HEK293 (cell line): ENCODE results near the gene TSTD1.

Source experiments
- CTCF ChIA-PET: fragments of 350-600 bp; formaldehyde crosslinking; extraction: SDS; loops from one replicate; lab custom pipeline; 2021; ENCODE audit warnings: antibody characterized with exemption; lab: Yijun Ruan, JAX
- POLR2A ChIA-PET: fragments of 300-600 bp; formaldehyde crosslinking; extraction: SDS; loops from one replicate; lab custom pipeline; 2020; ENCODE audit warnings: antibody characterized with exemption, inconsistent platforms; lab: Yijun Ruan, JAX
- H3K27ac ChIP-seq: fragments of 200-500 bp; sonication (Bioruptor generic); 2 replicates; pipeline ENCODE4 v1.5.1; 2014; ENCODE audit warnings: low read depth, low read length, control low read depth, inconsistent platforms; ENCODE audit errors: extremely low read depth
- H3K36me3 ChIP-seq, 2 experiments: fragments of 200-500 bp in 1 of 2; sonication (Bioruptor generic) in 1 of 2; 1 replicate in 1 of 2; 2 replicates in 1 of 2; pipeline ENCODE4 v1.5.1; 2014 to 2017; ENCODE audit warnings: inconsistent platforms in 2 of 2, low read length in 2 of 2; ENCODE audit not compliant: control insufficient read depth in 2 of 2, insufficient read depth in 1 of 2
- H3K4me1 ChIP-seq: fragments of 200-500 bp; sonication (Bioruptor generic); 2 replicates; pipeline ENCODE4 v1.5.1; 2014; ENCODE audit warnings: mild to moderate bottlenecking, low read length, inconsistent platforms; ENCODE audit not compliant: control insufficient read depth, insufficient read depth
- H3K4me3 ChIP-seq: 2 replicates; pipeline ENCODE4 v1.5.1; 2011; ENCODE audit warnings: low read depth, mild to moderate bottlenecking, control low read depth, low read length, moderate library complexity
- H3K9me3 ChIP-seq: fragments of 200-500 bp; sonication (Bioruptor generic); 2 replicates; pipeline ENCODE4 v1.5.1; 2014; ENCODE audit warnings: low read depth, low read length, inconsistent platforms; ENCODE audit not compliant: control insufficient read depth, insufficient read depth
- EGR2 ChIP-seq: fragments of 450-650 bp; formaldehyde crosslinking; IDR thresholded peaks from 2 replicates; pipeline ENCODE4 v1.5.1; 2016; ENCODE audit warnings: low read depth, missing biosample characterization, missing genetic modification characterization
- FEZF1 ChIP-seq: fragments of 450-650 bp; formaldehyde crosslinking; IDR thresholded peaks from 2 replicates; pipeline ENCODE4 v1.5.1; 2016; ENCODE audit warnings: missing biosample characterization, missing genetic modification characterization
- GLI4 ChIP-seq: fragments of 450-650 bp; formaldehyde crosslinking; IDR thresholded peaks from 2 replicates; pipeline ENCODE4 v1.5.1; 2016; ENCODE audit warnings: missing biosample characterization, missing genetic modification characterization
- PRDM1 ChIP-seq: fragments of 450-650 bp; formaldehyde crosslinking; IDR thresholded peaks from 2 replicates; pipeline ENCODE4; 2016; ENCODE audit warnings: missing biosample characterization, missing genetic modification characterization
- REPIN1 ChIP-seq: fragments of 450-650 bp; formaldehyde crosslinking; IDR thresholded peaks from 2 replicates; pipeline ENCODE4 v1.5.1; 2017; ENCODE audit warnings: missing biosample characterization, missing genetic modification characterization, low read depth
- SCRT2 ChIP-seq: fragments of 450-650 bp; formaldehyde crosslinking; IDR thresholded peaks from 2 replicates; pipeline ENCODE4 v1.5.1; 2016; ENCODE audit warnings: missing biosample characterization, missing genetic modification characterization
- SP3 ChIP-seq: fragments of 450-650 bp; formaldehyde crosslinking; IDR thresholded peaks from 2 replicates; pipeline ENCODE4 v1.5.1; 2016; ENCODE audit warnings: missing biosample characterization, missing genetic modification characterization
- TRIM28 ChIP-seq: IDR thresholded peaks from 2 replicates; pipeline ENCODE4 v1.6.1; 2011; ENCODE audit warnings: low read length, control low read depth, borderline replicate concordance
- YY1 ChIP-seq: fragments of 450-650 bp; formaldehyde crosslinking; IDR thresholded peaks from 2 replicates; pipeline ENCODE4 v1.5.1; 2018; ENCODE audit warnings: missing biosample characterization, missing genetic modification characterization
- ZBTB6 ChIP-seq: fragments of 450-650 bp; formaldehyde crosslinking; IDR thresholded peaks from 2 replicates; pipeline ENCODE4 v1.5.1; 2017; ENCODE audit warnings: missing biosample characterization, missing genetic modification characterization
- ZBTB7A ChIP-seq: fragments of 450-650 bp; formaldehyde crosslinking; IDR thresholded peaks from 2 replicates; pipeline ENCODE4 v1.5.1; 2016; ENCODE audit warnings: low read depth, missing biosample characterization, missing genetic modification characterization
- ZBTB8A ChIP-seq: fragments of 450-650 bp; formaldehyde crosslinking; IDR thresholded peaks from 2 replicates; pipeline ENCODE4 v1.5.1; 2016; ENCODE audit warnings: missing biosample characterization, missing genetic modification characterization
- ZIC2 ChIP-seq: fragments of 450-650 bp; formaldehyde crosslinking; IDR thresholded peaks from 2 replicates; pipeline ENCODE4 v1.5.1; 2016; ENCODE audit warnings: missing biosample characterization, missing genetic modification characterization
- ZNF10 ChIP-seq: fragments of 450-650 bp; formaldehyde crosslinking; IDR thresholded peaks from 2 replicates; pipeline ENCODE4 v1.5.1; 2017; ENCODE audit warnings: missing biosample characterization, missing genetic modification characterization
- ZNF114 ChIP-seq: fragments of 450-650 bp; formaldehyde crosslinking; IDR thresholded peaks from 2 replicates; pipeline ENCODE4 v1.5.0; 2017; ENCODE audit warnings: missing biosample characterization, missing genetic modification characterization
- ZNF121 ChIP-seq: fragments of 450-650 bp; formaldehyde crosslinking; IDR thresholded peaks from 2 replicates; pipeline ENCODE4 v1.5.1; 2016; ENCODE audit warnings: missing biosample characterization, missing genetic modification characterization
- ZNF132 ChIP-seq: fragments of 450-650 bp; formaldehyde crosslinking; IDR thresholded peaks from 2 replicates; pipeline ENCODE4 v1.5.1; 2017; ENCODE audit warnings: missing biosample characterization, missing genetic modification characterization, borderline replicate concordance
- ZNF175 ChIP-seq: fragments of 450-650 bp; formaldehyde crosslinking; IDR thresholded peaks from 2 replicates; pipeline ENCODE4 v1.5.1; 2016; ENCODE audit warnings: missing biosample characterization, missing genetic modification characterization
- ZNF239 ChIP-seq: fragments of 450-650 bp; formaldehyde crosslinking; IDR thresholded peaks from 2 replicates; pipeline ENCODE4 v1.5.1; 2016; ENCODE audit warnings: missing biosample characterization, missing genetic modification characterization
- ZNF280C ChIP-seq: fragments of 450-650 bp; formaldehyde crosslinking; IDR thresholded peaks from 2 replicates; pipeline ENCODE4 v1.5.1; 2016; ENCODE audit warnings: missing biosample characterization, missing genetic modification characterization
- ZNF335 ChIP-seq: fragments of 450-650 bp; formaldehyde crosslinking; conservative IDR thresholded peaks from 2 replicates; pipeline ENCODE4 v1.5.1; 2016; ENCODE audit warnings: missing biosample characterization, missing genetic modification characterization
- ZNF341 ChIP-seq: fragments of 450-650 bp; formaldehyde crosslinking; IDR thresholded peaks from 2 replicates; pipeline ENCODE4; 2016; ENCODE audit warnings: low read depth, missing biosample characterization, missing genetic modification characterization
- ZNF394 ChIP-seq: fragments of 450-650 bp; formaldehyde crosslinking; IDR thresholded peaks from 2 replicates; pipeline ENCODE4 v1.5.1; 2016; ENCODE audit warnings: missing biosample characterization, missing genetic modification characterization, mild to moderate bottlenecking, moderate library complexity, borderline replicate concordance
- ZNF423 ChIP-seq: fragments of 450-650 bp; formaldehyde crosslinking; IDR thresholded peaks from 2 replicates; pipeline ENCODE4 v1.5.1; 2016; ENCODE audit warnings: missing biosample characterization, missing genetic modification characterization
- ZNF488 ChIP-seq: fragments of 450-650 bp; formaldehyde crosslinking; IDR thresholded peaks from 2 replicates; pipeline ENCODE4 v1.5.1; 2016; ENCODE audit warnings: missing biosample characterization, missing genetic modification characterization
- ZNF571 ChIP-seq: fragments of 450-650 bp; formaldehyde crosslinking; IDR thresholded peaks from 2 replicates; pipeline ENCODE4 v1.5.0; 2017; ENCODE audit warnings: missing biosample characterization, missing genetic modification characterization
- ZNF621 ChIP-seq: fragments of 450-650 bp; formaldehyde crosslinking; IDR thresholded peaks from 2 replicates; pipeline ENCODE4 v1.5.1; 2017; ENCODE audit warnings: missing biosample characterization, missing genetic modification characterization
- ZNF692 ChIP-seq: fragments of 450-650 bp; formaldehyde crosslinking; IDR thresholded peaks from 2 replicates; pipeline ENCODE4 v1.5.1; 2016; ENCODE audit warnings: missing biosample characterization, missing genetic modification characterization
- ZNF830 ChIP-seq: fragments of 450-650 bp; IDR thresholded peaks from 2 replicates; pipeline ENCODE4 v1.5.0; 2018; ENCODE audit warnings: missing biosample characterization, missing genetic modification characterization, low read depth, mild to moderate bottlenecking, moderate library complexity
- ZNF837 ChIP-seq: fragments of 450-650 bp; formaldehyde crosslinking; IDR thresholded peaks from 2 replicates; pipeline ENCODE4 v1.5.1; 2016; ENCODE audit warnings: missing biosample characterization, missing genetic modification characterization
- ZSCAN16 ChIP-seq: fragments of 450-650 bp; formaldehyde crosslinking; IDR thresholded peaks from 2 replicates; pipeline ENCODE4 v1.5.1; 2016; ENCODE audit warnings: missing biosample characterization, missing genetic modification characterization
- ZSCAN18 ChIP-seq: fragments of 450-650 bp; formaldehyde crosslinking; IDR thresholded peaks from 2 replicates; pipeline ENCODE4 v1.5.1; 2016; ENCODE audit warnings: missing biosample characterization, missing genetic modification characterization

Gene TSTD1

GRCh38 chr1:161074676-161075368 is 36.1 kb upstream of the TSTD1 start:
- ChIA-PET POLR2A (interaction anchor here (0.9 kb wide), 1 partner anchor 53 kb away, joined by 3 read pairs; no protein-coding TSS in a partner anchor), CTCF (interaction anchor here (0.7 to 6.1 kb wide), 2 partner anchors 22 to 48 kb away, joined by 3 to 56 read pairs; partner anchors contain the start of gene KLHDC9)
- Histone ChIP-seq H3K27ac (peak overlapping the region; percentile 33; the same call in 1 of the 2 replicates), H3K4me3 (peak overlapping the region; percentile 39), H3K4me1 (no peaks in the 10 kb centered on the region), H3K9me3 (no peaks in the 10 kb centered on the region), H3K36me3 (peaks cover 0 to 13% of the 10 kb centered on the region in 2 experiments; a peak in 1 of 3 replicates)
- TF ChIP-seq ZBTB8A (tag by site-specific recombination) (peak; percentile 25; the same call in 1 of the 2 replicates), ZNF830 (tag by site-specific recombination) (no peak), ZSCAN18 (no peak), REPIN1 (no peak), EGR2 (tag by site-specific recombination) (peak; percentile 12; the same call in 1 of the 2 replicates), ZNF239 (tag by site-specific recombination) (no peak), GLI4 (tag by site-specific recombination) (no peak), ZNF132 (tag by site-specific recombination) (no peak), TRIM28 (no peak), YY1 (no peak), ZNF394 (peak; percentile 22; the same call in 1 of the 2 replicates), SP3 (tag by site-specific recombination) (no peak), ZNF692 (tag by site-specific recombination) (peak; percentile 58), PRDM1 (no peak), ZNF488 (tag by site-specific recombination) (no peak), ZIC2 (tag by site-specific recombination) (peak; percentile 45), FEZF1 (tag by site-specific recombination) (no peak), ZNF10 (no peak), ZNF571 (tag by site-specific recombination) (0 out of 2 replicates have a peak, but pooled peaks have one; percentile 34), ZNF175 (tag by site-specific recombination) (no peak), ZNF423 (tag by site-specific recombination) (no peak), ZNF121 (tag by site-specific recombination) (no peak), ZNF114 (tag by site-specific recombination) (no peak), SCRT2 (tag by site-specific recombination) (peak; percentile 89), ZNF335 (peak; percentile 26), ZNF621 (tag by site-specific recombination) (no peak), ZNF837 (tag by site-specific recombination) (no peak), ZBTB7A (tag by site-specific recombination) (no peak), ZBTB6 (tag by site-specific recombination) (no peak), ZSCAN16 (tag by site-specific recombination) (no peak), ZNF341 (tag by site-specific recombination) (peak; percentile 90), ZNF280C (tag by site-specific recombination) (no peak)
